ENCODE measurements around the gene RANBP10.

GRCh38 chr16:67801883-67802282, 4.5 kb downstream of the RANBP10 start:
- TF ChIP-seq CTCF (IDR thresholded peaks at IDR 0.05; ENCODE audit: low read depth, low read length, missing input control) = no peak
- no peak for TF ChIP-seq JUND (IDR thresholded peaks at IDR 0.05)

Data from liver (tissue), 3 donors.